NCI-H2171 treated with DMSO at 0.1 percent for 48 hours (cell line): ENCODE data around the gene FBXL7.

Experiments
- DNase-seq: peaks from one replicate; lab custom pipeline; 2025; lab: John Stamatoyannopoulos, UW

FBXL7 gene

DNA sequence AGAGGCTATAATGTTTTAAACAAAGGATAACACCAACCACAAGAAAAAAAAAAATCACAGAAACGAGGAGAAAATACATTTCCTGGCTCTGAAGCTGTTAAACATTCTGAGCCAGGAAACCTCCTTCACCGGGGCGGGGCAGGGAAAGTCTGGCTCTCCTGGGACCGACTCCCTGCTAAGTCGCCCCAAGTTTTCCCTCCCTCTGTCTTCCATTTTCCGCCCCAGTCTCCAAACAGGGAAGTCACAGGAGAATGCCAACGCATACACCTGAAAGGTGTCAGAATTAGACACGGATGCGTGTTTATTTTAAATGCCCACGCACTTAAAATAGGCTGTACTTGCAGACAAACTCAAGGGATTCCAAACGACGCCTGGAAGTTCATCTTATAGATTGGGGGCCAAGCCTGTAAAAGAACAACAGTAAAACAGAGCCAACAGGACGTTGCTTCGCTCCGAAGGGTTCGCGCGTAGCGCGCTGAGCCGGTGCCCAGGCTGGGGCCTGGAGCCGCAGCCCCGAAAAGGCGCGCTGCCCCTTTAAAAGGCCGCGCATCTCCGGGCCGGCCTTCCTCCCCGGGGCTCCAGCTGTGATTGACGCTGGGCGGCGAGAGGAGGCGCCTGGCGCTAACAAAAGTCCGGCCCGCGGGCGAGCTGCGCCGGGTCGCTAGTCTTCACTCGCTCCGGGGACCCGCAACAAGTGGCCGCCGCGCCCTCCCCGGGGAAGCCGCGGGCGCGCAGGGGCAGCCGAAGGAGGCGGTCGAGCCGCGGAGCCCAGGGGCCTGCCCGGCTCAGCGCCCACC is at the start of gene FBXL7:
Gene FBXL7, plus strand, starts transcription at position 653 of the 797 bp plus-strand sequence.
- no peak for DNase-seq

DNA sequence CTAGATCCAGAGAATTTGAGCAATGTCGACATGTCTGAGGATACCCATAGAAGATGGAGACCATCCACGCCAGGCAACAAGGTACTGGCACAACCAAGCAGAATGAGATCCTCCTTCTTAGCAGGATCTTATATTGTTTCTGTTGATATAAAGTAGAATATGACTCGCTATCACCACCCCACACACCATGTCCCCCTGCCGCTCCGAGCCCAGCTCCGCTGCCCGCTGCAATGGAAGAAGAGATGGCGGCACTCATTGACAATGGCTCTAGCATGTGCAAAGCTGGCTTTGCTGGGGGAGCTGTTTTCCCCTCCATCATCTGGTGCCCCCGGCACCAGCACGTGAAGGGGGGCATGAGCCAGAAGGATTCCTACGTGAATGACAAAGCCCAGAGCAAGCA is 49.5 kb upstream of the FBXL7 start:
- no peak for DNase-seq

DNA sequence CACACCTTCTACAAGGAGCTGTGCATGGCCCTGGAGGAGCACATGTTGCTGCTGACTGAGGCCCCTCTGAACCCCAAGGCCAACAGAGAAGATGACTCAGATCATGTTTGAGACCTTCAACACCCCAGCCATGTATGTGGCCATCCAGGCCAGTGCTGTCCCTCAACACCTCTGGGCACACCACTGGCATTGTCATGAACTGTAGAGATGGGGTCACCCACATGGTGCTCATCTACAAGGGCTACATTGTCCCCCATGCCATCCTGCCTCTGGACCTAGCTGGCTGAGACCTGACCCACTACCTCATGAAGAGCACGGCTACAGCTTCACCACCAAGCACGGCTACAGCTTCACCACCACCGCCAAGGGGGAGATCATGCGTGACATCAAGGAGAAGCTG is 49.0 kb upstream of the FBXL7 start:
- no peak for DNase-seq

DNA sequence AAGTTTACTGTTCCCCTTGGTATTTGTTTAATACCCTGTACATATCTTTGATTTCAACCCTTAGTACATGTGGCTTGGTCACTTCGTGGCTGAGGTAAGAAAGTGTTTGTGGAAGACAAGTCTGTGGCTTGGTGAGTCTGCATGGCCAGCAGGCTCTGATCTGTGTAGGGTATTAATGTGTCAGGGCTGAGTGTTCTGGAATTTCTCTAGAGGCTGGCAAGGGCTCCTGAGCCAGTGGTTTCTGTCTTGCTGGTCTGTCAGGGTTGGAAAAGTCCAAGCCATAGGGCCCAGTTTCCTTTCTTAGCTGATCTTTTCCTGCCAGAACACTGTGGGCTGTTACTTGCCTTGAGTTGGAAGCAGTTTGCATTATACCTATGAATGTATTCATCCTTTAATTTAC is 48.0 kb upstream of the FBXL7 start:
- no peak for DNase-seq

DNA sequence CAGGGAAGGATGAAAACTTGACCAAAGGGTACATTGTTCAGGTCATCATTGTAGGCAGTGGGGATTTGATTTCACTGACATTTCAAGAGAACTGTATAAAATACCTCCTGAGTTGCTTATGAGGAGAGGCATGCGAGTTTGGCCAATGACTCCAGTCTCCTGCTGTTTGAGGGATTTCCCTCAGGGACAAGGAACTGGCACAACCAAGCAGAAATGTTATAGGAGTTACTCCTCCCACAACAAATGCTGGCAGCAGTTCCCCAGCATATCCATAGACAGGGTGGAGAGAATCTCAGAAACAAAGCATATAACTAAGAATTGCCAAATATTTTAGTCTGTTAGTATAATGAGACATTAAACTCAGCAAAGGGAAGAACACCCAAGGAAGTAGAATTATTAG is 47.2 kb upstream of the FBXL7 start:
- DNase-seq = no peak

DNA sequence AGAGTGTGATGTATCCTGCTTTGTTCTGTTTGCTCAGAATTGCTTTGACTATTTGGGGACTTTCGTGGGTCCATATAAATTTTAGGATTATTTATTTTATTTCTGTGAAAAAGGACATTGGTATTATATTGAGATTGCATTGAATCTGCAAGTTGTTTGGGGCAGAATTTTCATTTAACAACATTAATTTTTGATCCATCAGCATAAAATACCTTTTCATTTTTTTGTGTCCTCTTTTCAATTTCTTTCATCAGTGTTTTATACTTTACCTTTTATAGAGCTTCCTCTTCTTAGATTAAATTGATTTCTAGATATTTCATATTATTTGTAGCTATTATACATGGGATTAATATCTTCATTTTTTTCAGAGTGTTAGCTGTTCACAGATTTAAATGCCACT is 40.8 kb upstream of the FBXL7 start:
- DNase-seq = no peak

DNA sequence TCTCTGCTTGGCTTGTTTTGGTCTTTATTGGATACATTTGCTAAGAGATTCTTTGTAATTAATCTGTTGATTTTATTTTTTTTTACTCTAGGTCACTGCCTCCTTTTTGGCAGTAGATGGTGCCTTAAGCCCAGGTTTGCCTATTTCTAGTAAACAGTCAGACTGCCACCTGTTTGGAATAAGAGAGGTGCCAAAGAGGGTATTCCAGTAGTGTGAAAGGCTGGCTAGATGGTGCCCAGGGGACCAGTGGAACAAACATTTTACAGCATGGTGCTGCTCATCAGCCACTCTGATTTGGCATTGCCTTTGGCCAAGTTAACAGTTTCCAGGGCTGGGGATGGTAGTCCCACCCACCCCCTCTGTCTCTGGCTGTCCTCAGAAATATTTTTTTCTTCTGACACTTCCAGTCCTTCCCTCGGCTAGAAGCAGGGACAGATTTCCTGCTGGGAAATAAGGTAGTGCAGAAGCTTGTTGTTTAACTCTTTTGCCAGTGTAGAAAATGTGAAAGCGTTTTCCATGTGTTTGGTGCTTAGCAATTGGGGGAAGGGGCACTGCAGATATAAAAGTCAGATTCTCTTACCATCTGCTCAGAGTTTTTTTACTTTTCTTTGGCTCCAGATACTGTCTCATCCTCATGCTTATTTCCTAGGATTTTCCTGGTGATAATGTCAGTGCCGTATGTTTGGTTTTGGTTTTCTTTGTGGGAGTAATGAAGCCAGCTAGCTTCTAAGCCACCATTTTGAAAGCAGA is 36.6 kb upstream of the FBXL7 start:
- peak; percentile 66 for DNase-seq

DNA sequence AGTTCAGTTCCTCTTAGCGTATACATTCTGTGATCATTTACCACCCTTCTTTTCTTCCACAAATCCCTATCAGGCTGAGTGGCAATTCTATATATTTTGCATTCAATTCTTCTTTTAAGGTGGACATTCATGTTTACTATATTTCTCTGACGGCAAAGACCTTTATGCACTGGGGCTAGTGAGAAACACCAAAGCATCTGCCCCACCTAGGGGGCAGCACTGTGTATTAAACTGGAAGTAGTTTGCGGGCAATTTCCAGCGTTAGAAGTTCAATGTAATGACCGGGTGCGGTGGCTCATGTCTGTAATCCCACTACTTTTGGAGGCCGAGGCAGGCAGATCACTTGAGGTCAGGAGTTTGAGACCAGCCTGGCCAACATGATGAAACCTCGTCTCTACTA is 27.9 kb upstream of the FBXL7 start:
- no peak for DNase-seq

DNA sequence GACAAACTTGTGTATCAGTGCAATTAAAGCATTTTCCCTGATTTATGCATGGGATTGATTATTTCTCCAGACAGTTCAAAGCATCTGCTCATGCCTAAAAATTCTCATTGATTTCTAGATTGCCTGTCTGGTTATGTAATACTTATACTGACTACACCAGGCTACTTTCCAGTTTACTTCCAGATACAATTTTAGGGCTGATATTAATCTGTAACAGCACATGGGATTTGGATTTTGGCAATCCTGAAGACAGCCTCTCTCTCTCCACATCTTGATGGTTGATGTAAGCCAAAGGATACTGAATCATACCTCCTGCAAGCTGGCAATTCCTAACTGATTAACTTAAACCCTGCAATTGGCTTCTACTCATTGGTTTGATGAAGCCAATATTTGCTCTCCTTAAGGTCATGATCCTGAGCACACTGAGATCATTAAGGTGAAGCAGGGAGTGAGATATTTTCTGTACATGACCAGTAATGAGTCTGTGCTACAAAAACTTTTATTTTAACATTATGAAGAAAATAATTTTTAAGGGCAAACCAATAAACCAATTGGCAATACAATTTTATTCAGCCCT is 25.7 kb upstream of the FBXL7 start:
- DNase-seq = no peak

DNA sequence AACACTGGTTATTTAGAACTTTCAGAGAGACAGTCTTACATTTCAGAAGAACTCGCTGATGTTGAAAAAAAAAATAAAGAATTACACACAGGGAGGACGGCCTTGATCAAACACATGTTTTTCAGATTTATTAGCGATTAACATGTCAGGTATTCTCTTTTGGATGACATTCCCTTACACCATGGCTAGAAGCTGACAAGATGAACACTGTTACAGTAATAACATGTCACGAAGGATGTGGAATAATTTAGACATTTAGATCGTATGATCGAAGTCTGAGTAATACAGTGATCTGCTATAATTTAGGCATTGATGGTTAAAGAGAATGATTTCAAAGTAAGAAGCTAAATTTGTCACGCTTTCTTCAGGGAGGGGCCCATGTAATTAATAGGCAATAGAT is 24.6 kb upstream of the FBXL7 start:
- no peak for DNase-seq

DNA sequence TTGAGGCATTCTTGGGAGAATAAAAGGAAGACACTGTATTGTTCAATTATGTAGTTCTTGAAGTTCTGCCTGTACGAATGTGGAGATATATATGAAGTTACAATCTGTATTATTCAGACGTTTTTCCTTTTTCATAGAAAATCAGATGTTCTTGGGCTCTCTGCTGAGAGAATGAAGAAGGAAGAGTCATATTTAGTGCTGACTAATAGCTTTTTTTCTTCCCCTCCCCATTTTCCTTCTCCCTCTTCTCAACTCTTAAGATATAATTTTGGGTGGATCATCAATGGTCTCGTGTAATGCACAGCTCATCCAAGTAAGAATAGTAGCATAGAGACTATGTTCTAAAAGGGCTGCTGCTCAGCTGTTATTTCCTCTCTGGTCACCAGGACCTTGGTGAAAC is 23.0 kb upstream of the FBXL7 start:
- no peak for DNase-seq

DNA sequence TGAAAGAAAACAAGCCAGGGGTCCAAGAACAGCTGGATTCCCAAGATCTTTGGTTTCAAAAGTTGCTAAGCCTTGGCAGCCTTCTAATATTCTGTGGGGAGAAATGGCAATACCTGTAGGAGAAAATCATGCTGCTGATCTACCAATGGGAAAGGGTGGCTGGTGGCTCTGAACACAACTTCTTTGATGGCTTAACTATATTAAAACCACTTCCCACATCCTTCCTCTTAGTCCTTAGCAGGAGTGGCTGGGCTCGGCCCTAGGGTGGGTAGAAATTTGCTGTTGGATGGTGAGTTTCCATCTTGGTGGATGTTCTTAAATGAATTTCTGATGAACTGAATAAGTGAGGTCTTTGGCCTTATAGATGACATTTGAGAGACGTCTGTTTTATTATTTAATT is 19.5 kb upstream of the FBXL7 start:
- no peak for DNase-seq

DNA sequence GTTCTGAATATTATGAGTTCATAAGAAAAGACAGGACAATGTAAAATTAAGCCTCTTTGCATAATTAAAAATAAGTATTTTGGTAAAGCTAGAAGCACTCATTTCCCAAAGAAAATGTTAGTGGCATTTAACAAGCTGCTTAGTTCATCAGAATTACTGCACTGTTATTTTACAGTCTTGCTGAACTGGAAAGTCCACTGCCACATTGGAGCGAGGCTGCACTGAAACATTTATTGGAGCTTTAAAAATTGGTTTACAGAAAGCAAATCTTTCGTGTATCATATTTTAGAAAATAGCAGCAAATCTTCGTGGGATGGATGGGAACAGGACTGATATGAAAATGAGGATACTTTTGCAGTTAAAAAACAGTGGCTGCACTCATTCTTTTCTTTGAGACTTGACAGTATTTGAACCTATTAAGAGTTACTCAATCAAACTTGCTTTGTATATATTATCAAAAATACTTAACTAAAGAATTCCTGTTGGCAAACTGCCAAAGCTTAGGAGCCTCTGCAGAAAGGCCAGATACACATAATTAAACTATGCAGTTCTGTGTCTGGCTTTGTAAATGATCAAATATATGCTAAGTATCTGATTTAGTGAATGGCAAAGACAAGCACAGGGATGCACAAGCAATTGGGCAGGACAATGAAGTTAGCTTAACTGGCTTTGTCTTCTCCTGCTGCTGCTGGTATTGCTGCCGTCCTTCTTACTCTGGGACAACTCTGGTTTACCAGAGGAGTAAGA is 16.5 kb upstream of the FBXL7 start:
- no peak for DNase-seq

DNA sequence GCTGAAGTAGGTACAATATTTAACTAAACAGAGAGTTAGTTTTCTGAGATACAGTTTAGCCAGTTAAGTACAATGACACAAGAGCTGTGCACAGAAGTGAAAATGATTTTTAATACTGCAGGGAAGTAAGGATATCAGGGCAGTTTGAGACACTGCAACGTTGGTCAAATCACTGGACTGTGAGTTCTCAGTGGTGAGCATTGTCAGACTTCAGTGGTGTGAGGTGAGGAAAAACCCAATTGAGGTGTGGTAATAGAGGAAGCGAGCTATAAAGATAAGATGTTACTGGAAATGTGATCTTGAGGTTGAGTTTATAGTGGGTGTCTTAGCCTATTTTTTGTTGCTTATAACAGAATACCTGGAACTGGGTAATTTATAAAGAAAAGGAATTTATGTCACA is 12.8 kb upstream of the FBXL7 start:
- no peak for DNase-seq

DNA sequence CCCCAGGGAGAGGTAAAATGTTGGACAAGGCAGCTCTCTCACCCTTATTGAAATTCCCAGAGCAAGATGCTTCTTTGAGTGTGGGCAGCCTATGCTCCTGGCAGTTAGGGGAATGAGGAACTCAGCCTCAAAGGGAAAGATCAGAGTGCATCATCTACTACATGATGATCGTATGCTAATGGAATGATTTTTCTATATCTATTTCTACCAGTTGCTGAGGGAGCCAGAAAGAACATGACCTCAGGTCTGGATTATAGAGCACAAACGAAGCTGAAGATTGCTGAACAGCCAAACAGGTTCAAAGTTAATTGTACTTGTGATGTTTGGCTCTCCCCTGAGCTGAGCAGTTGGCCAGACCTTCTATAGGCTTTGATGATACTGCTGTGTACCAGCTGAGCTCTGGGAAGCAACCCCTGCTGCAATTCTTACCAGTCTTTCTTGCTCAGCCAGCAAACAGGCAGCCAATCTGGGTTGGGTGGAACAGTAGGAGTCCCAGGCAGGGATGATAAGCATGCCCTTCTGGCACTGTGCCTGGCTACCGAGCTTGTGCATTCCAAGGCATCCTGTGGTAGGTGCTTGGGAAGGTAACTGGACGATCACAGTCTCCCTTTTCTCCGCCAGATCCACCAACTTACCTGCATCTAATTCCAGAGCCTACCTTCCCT is 10.3 kb upstream of the FBXL7 start:
- no peak for DNase-seq

DNA sequence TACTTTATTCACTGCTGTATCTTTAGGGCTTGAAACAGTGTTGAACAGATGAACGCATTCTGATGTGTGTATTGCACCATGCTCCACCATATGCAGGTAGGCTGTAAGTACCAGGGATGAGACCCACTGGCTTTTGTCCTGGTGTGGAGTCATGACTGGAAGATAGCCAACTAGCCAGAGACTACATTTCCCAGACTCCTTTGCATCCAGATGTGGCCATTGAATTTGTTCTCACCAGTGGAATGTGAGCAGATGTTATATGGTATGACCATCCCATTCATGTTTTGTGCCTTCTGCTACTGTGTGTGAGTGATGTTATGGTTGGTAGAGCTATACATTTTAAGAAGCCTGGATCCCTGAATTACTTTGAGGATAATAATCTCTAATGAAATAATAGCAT is 7.4 kb upstream of the FBXL7 start:
- DNase-seq = no peak

DNA sequence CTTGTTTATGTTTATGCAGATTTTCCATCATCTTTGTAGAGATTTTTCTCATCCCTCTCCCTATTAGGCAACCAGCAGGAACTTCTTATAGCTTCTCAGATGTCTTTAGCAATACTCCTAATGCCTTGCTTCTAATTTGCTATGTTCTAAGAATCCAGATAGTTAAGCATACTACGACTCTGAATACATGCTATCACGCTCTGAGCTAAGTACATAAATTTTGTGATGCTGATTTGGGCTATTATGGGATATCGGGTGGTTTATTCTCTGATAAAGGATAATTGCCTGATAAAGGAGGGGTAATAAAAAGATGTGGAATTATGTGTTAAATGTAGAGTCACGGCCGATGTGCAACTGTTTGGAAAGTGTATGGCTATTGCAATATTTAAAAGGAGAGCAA is 6.5 kb upstream of the FBXL7 start:
- no peak for DNase-seq

DNA sequence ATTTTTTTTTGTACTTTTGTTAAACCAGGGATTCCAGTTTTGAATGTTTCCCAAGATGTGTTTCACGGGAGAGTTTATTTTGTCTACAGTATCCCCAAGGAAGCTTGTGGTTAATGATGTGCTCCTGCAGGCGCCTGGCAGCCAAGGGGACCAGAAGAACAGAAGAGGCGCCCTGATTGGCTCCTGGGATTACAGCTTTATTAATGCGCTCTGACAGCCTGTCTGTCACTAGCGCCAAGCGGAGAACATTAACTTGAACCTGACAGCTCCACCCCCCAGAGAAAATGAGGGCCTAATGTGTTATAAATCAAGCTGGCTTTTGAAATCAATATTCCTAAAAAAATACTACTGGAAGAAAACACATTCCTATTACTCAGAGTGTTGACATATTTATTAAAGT is 5.0 kb upstream of the FBXL7 start:
- DNase-seq = no peak

DNA sequence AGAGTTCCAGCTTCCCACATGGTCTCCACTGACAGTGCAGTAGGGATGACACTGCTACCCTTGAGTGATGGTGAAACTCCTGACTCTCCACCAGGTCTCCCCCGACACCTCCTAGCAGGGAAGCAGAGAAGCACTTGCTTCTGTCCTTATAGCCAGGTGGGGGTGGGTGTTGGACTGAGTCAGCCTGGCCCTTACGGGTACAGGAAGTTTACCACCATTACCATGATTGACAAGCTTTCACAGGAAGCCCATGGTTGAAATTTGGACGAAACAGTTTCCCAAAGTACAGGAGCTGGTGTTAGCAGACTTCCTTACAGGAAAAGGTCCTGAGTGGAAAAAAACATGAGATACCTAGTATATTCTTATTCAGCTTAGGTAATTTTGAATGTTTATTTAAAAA is 3.1 kb upstream of the FBXL7 start:
- no peak for DNase-seq

DNA sequence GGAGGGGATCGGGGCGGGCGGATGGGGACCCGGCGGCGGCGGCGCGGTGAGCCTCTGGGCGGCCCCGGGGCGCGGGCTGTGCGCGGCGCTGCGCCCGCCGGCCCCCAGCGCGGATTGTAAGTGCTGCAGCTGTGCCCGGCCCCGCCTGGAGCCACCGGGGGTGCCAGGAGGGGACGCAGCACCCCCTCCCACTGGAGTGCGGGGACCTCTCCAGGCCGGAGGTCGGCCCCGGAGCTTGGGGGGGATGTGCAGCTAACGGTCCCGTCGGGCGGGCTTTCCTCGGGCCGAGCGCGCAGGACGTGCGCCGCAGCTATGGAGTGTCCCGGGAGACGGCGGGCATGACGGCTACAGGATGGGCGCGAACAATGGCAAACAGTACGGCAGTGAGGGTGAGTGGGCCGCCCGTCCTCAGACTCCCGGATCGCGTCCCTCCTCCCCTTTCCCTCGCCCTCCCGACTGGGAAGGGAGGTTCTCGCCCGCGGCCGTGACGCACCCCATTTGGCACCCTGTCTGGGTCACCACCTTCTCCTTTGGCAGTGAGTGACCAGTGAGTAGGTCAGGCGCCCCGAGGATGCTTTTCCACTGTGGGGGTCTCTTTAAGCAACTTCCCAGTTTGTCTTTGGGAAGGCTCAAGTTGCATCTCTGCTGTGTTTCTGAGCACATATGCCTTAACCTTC is 483 bp downstream of the FBXL7 start:
- no peak for DNase-seq

DNA sequence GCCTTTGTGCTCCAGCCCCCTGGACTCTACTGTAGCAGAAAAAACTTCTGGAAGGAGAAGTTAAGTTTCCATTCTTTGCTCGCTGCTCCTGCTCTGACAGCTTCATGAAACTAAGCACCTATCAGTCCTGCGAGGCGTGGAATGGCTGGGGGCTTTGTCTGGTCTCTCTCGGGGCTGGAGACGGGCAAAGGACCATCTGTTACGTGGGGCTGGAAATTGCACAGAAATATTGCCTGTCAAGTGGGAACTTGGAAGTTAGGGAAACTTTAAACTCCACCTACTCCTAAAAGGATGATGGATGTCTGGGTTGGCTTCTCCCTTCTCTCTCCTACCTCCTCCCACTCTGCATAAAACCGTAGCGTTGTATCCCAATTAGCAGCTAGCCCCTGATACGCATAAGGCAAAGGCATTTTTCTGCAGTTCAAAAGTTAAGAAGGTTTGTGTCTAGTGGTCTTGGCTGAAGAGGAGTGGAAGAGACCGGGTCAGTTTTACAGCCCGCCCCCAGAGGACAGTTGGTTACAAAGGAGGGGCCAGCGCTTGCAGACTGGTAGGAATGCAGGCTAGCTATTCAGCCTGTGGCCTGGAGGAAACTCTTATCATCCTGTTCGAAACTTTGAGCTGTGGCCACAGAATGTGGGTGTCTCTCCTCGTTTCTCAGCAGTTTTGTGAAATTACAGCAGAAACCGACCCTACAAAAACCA is 1.3 kb downstream of the FBXL7 start:
- no peak for DNase-seq
